ENCODE results near the gene QSER1.
"Not testable (repeated sequence)": the region's sequence is repeated elsewhere in the genome, so short reads cannot be mapped to it uniquely, and the experiment has no call there.

Gene QSER1

GRCh38 chr11:32935462-32936029 is 42.9 kb downstream of the QSER1 start:
- Histone ChIP-seq H2AFZ (ENCODE audit: insufficient read depth, low read length, poor library complexity) (no peak overlapping the region), H3K4ac (ENCODE audit: low read depth, low read length) (no peak overlapping the region), H4K8ac (ENCODE audit: low read depth, low read length) (no peak overlapping the region), H3K14ac (ENCODE audit: low read length) (no peak overlapping the region), H3K36me3 (ENCODE audit: control insufficient read depth in 1 of 2, insufficient read depth in 2 of 2, low read length in 2 of 2) (peaks cover 5 to 25% of the 10 kb centered on the region in 2 experiments), H3K79me2 (ENCODE audit: control insufficient read depth, insufficient read depth, low read length, poor library complexity) (no peaks in the 10 kb centered on the region), H3K79me1 (ENCODE audit: low read length) (no peaks in the 10 kb centered on the region), H3K4me3 (ENCODE audit: low read depth, low read length) (no peak overlapping the region), H3K27me3 (ENCODE audit: insufficient read depth, low read length) (no peaks in the 10 kb centered on the region), H3K9me3 (ENCODE audit: insufficient read depth, low read depth, low read length) (no peaks in the 10 kb centered on the region), H2AK5ac (ENCODE audit: low read length) (no peak overlapping the region), H3K27ac (ENCODE audit: low read depth, low read length) (no peak overlapping the region), H2BK5ac (ENCODE audit: low read depth, low read length, poor library complexity) (no peak overlapping the region), H3K18ac (ENCODE audit: low read length) (no peak overlapping the region), H3K4me1 (ENCODE audit: control insufficient read depth in 1 of 2, insufficient read depth in 2 of 2, low read length in 2 of 2) (no peaks in the 10 kb centered on the region), H2BK12ac (ENCODE audit: low read length) (no peak overlapping the region), H3K4me2 (ENCODE audit: low read length) (no peak overlapping the region), H3K9ac (ENCODE audit: low read length) (no peak overlapping the region), H2BK120ac (ENCODE audit: insufficient read depth, low read length, poor library complexity) (no peak overlapping the region), H4K12ac (ENCODE audit: low read depth, low read length) (no peak overlapping the region), H3K23ac (ENCODE audit: low read length) (no peak overlapping the region), H4K91ac (ENCODE audit: low read depth, low read length) (no peak overlapping the region)
- DNase-seq, result no peak

DNA sequence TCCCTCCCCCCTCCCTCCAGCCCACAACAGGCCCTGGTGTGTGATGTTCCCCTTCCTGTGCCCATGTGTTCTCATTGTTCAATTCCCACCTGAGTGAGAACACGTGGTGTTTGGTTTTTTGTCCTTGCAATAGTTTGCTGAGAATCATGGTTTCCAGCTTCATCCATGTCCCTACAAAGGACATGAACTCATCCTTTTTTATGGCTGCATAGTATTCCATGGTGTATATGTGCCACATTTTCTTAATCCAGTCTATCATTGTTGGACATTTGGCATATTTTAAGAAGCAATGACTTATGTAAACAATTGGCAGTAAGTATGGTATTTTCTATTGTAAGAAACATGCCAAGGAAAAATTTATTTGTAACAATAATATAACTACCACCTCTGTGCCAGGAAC is 43.6 kb downstream of the QSER1 start:
- H3K4me3 ChIP-seq (ENCODE audit: low read depth, low read length); H3K4me1 ChIP-seq (ENCODE audit: control insufficient read depth in 1 of 2, insufficient read depth in 2 of 2, low read length in 2 of 2); H4K91ac ChIP-seq (ENCODE audit: low read depth, low read length); H3K9ac ChIP-seq (ENCODE audit: low read length); H3K23ac ChIP-seq (ENCODE audit: low read length); H2AFZ ChIP-seq (ENCODE audit: insufficient read depth, low read length, poor library complexity); H3K4me2 ChIP-seq (ENCODE audit: low read length); H3K27ac ChIP-seq (ENCODE audit: low read depth, low read length); H3K79me2 ChIP-seq (ENCODE audit: control insufficient read depth, insufficient read depth, low read length, poor library complexity); H2BK5ac ChIP-seq (ENCODE audit: low read depth, low read length, poor library complexity); H4K8ac ChIP-seq (ENCODE audit: low read depth, low read length); H3K9me3 ChIP-seq (ENCODE audit: insufficient read depth, low read depth, low read length); H3K4ac ChIP-seq (ENCODE audit: low read depth, low read length); H2AK5ac ChIP-seq (ENCODE audit: low read length); H3K14ac ChIP-seq (ENCODE audit: low read length); H4K12ac ChIP-seq (ENCODE audit: low read depth, low read length); H3K79me1 ChIP-seq (ENCODE audit: low read length); DNase-seq; H2BK12ac ChIP-seq (ENCODE audit: low read length); H2BK120ac ChIP-seq (ENCODE audit: insufficient read depth, low read length, poor library complexity); H3K18ac ChIP-seq (ENCODE audit: low read length); H3K27me3 ChIP-seq (ENCODE audit: insufficient read depth, low read length): not testable (repeated sequence)
- H3K36me3 ChIP-seq (ENCODE audit: control insufficient read depth in 1 of 2, insufficient read depth in 2 of 2, low read length in 2 of 2), result peaks cover 5 to 25% of the 10 kb centered on the region in 2 experiments
- no CpG with 5 or more reads among the region's 1 CpG for WGBS (ENCODE audit: extremely low coverage, insufficient coverage, insufficient read length)

- not testable (repeated sequence) for H2AFZ ChIP-seq (ENCODE audit: insufficient read depth, low read length, poor library complexity); H3K27ac ChIP-seq (ENCODE audit: low read depth, low read length); H3K4me2 ChIP-seq (ENCODE audit: low read length); H4K8ac ChIP-seq (ENCODE audit: low read depth, low read length); H4K91ac ChIP-seq (ENCODE audit: low read depth, low read length); H3K9me3 ChIP-seq (ENCODE audit: insufficient read depth, low read depth, low read length); H3K4me3 ChIP-seq (ENCODE audit: low read depth, low read length); H3K4ac ChIP-seq (ENCODE audit: low read depth, low read length); H3K14ac ChIP-seq (ENCODE audit: low read length); H3K79me2 ChIP-seq (ENCODE audit: control insufficient read depth, insufficient read depth, low read length, poor library complexity); H2BK120ac ChIP-seq (ENCODE audit: insufficient read depth, low read length, poor library complexity); H3K23ac ChIP-seq (ENCODE audit: low read length); H2BK5ac ChIP-seq (ENCODE audit: low read depth, low read length, poor library complexity); H2BK12ac ChIP-seq (ENCODE audit: low read length); H3K9ac ChIP-seq (ENCODE audit: low read length); H3K4me1 ChIP-seq (ENCODE audit: control insufficient read depth in 1 of 2, insufficient read depth in 2 of 2, low read length in 2 of 2); H4K12ac ChIP-seq (ENCODE audit: low read depth, low read length); H3K18ac ChIP-seq (ENCODE audit: low read length); H3K27me3 ChIP-seq (ENCODE audit: insufficient read depth, low read length); H3K79me1 ChIP-seq (ENCODE audit: low read length); DNase-seq; H2AK5ac ChIP-seq (ENCODE audit: low read length)
- H3K36me3 ChIP-seq (ENCODE audit: control insufficient read depth in 1 of 2, insufficient read depth in 2 of 2, low read length in 2 of 2), result peaks cover 4 to 18% of the 10 kb centered on the region in 2 experiments
- WGBS (ENCODE audit: extremely low coverage, insufficient coverage, insufficient read length), result no CpG with 5 or more reads among the region's 3 CpGs
Measured at GRCh38 chr11:32937283-32937682, 44.7 kb downstream of the QSER1 start.

DNA sequence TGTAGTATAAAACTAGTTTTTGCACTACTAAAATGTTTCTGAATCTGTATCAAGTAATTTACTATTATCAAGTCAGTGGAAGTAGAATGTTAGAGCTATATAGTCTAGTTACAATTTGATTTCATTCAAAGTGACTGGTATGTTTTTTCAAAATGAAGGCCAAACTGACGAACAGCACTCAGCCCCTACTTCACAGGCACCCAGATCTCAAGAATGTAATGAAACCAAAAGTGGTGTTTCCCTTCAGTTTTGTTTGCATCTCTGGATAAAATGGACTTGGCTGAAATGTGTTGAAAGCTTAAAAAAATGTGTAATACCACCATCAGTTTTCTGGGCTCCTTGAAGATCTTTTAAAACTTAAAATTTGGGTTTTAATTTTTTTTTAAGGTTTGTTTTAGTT is 46.4 kb downstream of the QSER1 start:
- Histone ChIP-seq H3K14ac (ENCODE audit: low read length) (no peak overlapping the region), H2BK120ac (ENCODE audit: insufficient read depth, low read length, poor library complexity) (no peak overlapping the region), H3K27me3 (ENCODE audit: insufficient read depth, low read length) (no peaks in the 10 kb centered on the region), H3K27ac (ENCODE audit: low read depth, low read length) (no peak overlapping the region), H3K9me3 (ENCODE audit: insufficient read depth, low read depth, low read length) (no peaks in the 10 kb centered on the region), H2BK5ac (ENCODE audit: low read depth, low read length, poor library complexity) (no peak overlapping the region), H3K4me3 (ENCODE audit: low read depth, low read length) (no peak overlapping the region), H3K79me1 (ENCODE audit: low read length) (no peaks in the 10 kb centered on the region), H3K9ac (ENCODE audit: low read length) (no peak overlapping the region), H3K36me3 (ENCODE audit: control insufficient read depth in 1 of 2, insufficient read depth in 2 of 2, low read length in 2 of 2) (peaks cover 4 to 5% of the 10 kb centered on the region in 2 experiments), H4K91ac (ENCODE audit: low read depth, low read length) (no peak overlapping the region), H2BK12ac (ENCODE audit: low read length) (no peak overlapping the region), H3K4me1 (ENCODE audit: control insufficient read depth in 1 of 2, insufficient read depth in 2 of 2, low read length in 2 of 2) (no peaks in the 10 kb centered on the region), H2AK5ac (ENCODE audit: low read length) (no peak overlapping the region), H2AFZ (ENCODE audit: insufficient read depth, low read length, poor library complexity) (no peak overlapping the region), H4K8ac (ENCODE audit: low read depth, low read length) (no peak overlapping the region), H3K23ac (ENCODE audit: low read length) (no peak overlapping the region), H4K12ac (ENCODE audit: low read depth, low read length) (no peak overlapping the region), H3K4me2 (ENCODE audit: low read length) (no peak overlapping the region), H3K79me2 (ENCODE audit: control insufficient read depth, insufficient read depth, low read length, poor library complexity) (no peaks in the 10 kb centered on the region), H3K4ac (ENCODE audit: low read depth, low read length) (no peak overlapping the region), H3K18ac (ENCODE audit: low read length) (no peak overlapping the region)
- DNase-seq, result no peak
- no CpG with 5 or more reads among the region's 1 CpG for WGBS (ENCODE audit: extremely low coverage, insufficient coverage, insufficient read length)
